ENCODE measurements around the gene PVRIG.
A peak's percentile ranks its signal among the peaks of the same experiment; 100 is the strongest.
"Not testable (repeated sequence)": the region's sequence is repeated elsewhere in the genome, so short reads cannot be mapped to it uniquely, and the experiment has no call there.

The PVRIG gene

DNA sequence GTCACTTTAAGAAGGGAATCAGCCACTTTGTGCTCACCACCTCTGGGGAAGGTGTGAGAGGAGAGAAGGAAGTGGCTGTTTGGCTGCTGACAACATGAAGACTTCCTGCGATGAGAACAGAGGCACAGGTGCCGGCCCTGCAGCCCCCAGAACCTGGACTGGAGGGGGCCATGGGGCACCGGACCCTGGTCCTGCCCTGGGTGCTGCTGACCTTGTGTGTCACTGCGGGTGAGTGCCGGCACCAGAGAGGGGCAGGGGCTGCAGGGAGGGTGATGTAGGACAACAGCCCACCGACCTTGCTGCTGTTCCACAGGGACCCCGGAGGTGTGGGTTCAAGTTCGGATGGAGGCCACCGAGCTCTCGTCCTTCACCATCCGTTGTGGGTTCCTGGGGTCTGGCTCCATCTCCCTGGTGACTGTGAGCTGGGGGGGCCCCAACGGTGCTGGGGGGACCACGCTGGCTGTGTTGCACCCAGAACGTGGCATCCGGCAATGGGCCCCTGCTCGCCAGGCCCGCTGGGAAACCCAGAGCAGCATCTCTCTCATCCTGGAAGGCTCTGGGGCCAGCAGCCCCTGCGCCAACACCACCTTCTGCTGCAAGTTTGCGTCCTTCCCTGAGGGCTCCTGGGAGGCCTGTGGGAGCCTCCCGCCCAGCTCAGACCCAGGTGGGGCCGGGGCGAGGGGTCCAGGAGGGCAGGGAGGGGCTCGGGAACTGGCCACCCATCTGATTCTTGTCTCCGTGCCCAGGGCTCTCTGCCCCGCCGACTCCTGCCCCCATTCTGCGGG, at the start of gene PVRIG:
TSS of gene PVRIG (plus strand) at position 149 of the 785 bp plus-strand sequence. CDS start at position 171, 22 bp downstream.
- peak; percentile 28 for DNase-seq (ENCODE audit: low read depth)

GRCh38 chr7:100170101-100170897, 49.5 kb upstream of the PVRIG start:
- DNase-seq (ENCODE audit: low read depth), result no peak

GRCh38 chr7:100171087-100171681, 48.6 kb upstream of the PVRIG start:
- no peak for DNase-seq (ENCODE audit: low read depth)

DNA sequence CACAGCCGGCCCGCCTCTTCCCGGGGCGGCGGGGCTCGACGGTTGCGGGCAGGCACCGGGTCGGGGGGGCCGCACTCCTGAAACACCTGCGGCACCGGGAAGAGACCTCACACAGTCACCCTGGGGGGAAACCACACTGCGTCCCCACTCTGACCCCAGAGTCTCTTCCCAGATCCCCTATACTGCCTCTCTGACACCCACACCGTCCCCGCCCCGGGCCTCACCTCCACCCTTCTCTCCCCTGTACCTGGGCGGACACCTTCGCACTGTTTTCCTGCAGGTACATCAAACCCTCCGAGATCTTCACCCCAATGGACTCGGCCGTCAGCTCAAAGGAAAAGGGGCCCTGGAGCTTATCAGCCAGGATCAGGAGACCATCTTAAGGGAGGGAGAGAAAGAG, 47.9 kb upstream of the PVRIG start:
- DNase-seq (ENCODE audit: low read depth), result no peak

GRCh38 chr7:100173806-100174495, 45.8 kb upstream of the PVRIG start:
- no peak for DNase-seq (ENCODE audit: low read depth)

DNA sequence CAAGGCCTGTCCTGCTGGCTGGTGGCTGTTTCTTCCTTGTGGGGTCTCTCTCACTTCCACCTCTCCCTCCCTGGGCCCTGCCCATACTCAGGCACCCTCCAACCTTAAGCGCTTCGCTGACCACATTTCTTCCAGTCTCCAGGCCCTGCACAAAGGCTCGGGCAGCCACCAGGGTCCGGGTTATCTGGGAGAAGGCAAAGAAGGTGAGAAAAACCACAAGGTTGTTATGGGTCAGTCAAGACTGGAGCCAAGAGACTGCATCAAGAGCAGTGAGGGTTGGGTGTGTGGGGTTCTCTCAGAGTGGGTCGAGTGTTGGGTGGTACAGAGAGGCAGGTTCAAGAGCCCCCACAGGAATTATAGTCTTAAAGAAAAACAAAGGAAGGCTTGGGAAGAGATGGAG, 45.2 kb upstream of the PVRIG start:
- no peak for DNase-seq (ENCODE audit: low read depth)

DNA sequence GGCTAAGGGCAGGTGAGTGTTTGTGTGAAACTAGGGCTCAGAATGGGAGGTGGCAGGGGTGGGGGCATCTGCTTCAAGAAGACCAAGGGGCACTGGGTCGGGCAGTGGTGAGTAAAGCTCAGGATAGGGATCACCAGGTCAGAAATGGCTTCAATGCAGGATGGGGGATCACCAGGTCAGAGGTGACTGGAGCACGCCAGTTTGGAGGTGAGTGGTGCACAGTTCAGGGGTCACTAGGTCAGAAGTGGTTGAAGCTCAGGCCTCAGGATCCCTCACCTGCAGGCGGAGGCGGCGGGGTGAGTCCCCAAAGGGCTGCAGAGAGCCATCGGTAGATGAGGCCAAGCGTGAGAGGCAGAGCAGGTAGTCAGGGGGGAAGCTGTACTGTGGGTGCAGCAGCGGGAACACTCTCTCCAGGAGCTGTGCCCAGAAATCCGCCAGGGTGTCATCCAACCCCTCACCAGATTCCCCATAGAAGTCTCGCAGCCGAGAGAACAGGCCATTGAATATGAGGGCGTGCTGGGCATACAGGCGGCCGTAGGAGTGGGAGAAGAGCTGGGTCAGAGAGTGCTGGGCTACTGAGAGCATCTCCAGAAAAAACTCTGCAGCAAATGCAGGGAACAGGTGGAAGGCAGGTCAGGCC, 44.3 kb upstream of the PVRIG start:
- DNase-seq (ENCODE audit: low read depth), result no peak

- no peak for DNase-seq (ENCODE audit: low read depth)
Measured at GRCh38 chr7:100176096-100177044, 43.4 kb upstream of the PVRIG start.

GRCh38 chr7:100177045-100178001, 42.4 kb upstream of the PVRIG start, which contains the start of the genes GPC2 and STAG3:
TSS of gene GPC2 (minus strand) at chr7:100177381. CDS start at chr7:100177199, 182 bp downstream.
TSS of gene STAG3 (plus strand) at chr7:100177918. CDS start at chr7:100180557, 2,639 bp downstream.
- DNase-seq (ENCODE audit: low read depth), result peak; percentile 96

GRCh38 chr7:100180084-100180483, 39.7 kb upstream of the PVRIG start:
- not testable (repeated sequence) for DNase-seq (ENCODE audit: low read depth)

DNA sequence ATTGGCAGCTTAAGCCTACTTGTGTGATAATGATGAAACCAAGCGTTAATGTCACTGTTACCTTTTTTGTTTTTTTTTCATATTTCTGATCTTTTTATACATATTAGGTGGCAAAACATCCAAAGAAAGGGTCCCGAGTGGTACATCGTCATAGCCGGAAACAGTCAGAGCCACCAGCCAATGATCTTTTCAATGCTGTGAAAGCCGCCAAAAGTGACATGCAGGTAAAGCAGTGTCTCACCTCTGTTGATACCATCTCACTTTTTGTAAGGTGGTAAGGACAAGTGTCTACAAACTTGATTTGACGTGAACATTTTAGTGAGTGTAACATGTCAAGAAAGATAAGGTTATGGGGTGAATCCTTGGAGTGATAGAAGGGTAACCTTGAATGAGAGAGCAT, 37.1 kb upstream of the PVRIG start:
- not testable (repeated sequence) for DNase-seq (ENCODE audit: low read depth)

DNA sequence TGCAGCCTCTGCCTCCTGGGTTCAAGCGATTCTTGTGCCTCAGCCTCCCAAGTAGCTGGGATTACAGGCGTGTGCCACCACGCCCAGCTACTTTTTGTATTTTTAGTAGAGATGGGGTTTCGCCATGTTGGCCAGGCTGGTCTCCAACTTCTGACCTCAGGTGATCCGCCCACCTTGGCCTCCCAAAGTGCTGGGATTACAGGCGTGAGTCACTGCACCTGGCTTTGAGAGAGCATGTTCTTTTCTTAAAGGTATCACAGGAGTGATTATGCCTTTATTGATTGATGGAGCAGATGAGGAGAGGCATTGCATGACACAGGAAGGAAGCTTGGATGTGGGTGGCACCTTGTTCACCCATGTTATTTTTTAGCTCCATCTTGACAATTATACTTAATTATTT, 36.7 kb upstream of the PVRIG start:
- not testable (repeated sequence) for DNase-seq (ENCODE audit: low read depth)

DNA sequence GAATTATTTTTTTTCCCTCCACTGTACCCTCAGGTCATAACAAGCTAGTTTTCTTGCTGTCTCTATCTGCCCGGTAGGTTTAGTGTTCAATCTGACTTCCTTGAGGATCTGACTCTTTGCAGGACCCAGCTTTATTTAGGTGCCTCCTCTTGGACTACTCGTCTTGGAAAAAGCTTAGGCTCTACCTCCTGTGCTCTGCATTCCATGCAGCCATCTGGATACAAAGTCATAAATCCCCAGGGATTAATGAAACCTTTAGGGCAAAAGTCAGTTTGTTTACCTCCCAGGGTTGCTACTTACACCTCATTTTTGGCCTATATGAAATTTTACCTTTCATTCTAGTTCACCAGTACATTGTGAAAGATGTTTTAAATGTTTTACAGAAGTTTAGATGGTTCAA, 34.0 kb upstream of the PVRIG start:
- DNase-seq (ENCODE audit: low read depth), result no peak

GRCh38 chr7:100189061-100189460, 30.7 kb upstream of the PVRIG start:
- DNase-seq (ENCODE audit: low read depth), result no peak

DNA sequence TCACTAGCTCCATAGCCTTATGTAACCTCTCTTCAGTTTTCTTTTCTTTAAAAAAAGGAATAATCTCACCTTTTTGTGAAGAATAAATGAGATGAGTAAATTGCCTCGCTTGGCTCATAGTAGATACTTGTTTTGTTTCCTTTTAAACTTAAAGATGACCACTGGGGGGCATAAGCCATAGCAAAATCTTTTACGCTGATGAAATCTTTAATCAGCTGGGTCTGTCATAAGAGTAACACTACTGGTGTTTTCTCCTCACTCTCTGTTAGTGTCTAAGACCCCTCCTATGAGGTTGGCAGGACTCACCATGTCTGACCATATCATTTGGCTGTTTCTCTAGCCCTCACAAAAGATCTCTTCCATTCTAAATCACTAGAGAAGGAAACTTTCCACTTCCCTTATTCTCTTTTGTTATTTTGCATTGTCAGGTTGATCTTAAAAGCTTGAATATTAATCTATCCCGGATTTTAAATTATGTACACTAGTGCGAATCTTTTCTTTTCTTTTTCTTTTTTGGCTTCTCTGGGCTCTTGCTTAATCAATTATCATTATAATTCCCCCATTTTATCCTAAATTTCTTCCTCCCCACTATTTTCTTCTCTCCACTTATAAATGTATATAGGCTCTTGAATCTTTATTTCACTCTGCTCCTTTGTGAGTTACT, 29.6 kb upstream of the PVRIG start:
- DNase-seq (ENCODE audit: low read depth), result no peak

DNA sequence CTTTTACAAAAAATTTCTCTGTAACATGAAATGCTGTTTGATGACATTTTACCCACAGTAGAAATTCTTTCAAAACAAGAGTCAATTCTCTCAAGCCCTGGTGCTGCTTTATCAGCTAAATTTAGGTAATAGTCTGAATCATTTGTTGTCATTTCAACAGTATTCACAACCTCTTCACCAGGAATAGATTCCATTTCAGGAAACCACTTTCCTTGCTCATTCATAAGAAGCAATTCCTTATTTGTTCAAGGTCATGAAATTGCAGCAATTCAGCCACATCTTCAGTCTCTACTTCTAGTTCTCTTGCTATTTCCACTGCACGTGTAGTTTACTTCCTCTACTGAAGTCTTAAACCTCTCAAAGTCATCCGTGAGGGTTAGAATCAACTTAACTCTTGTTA, 28.0 kb upstream of the PVRIG start:
- DNase-seq (ENCODE audit: low read depth), result no peak

GRCh38 chr7:100192281-100192862, 27.4 kb upstream of the PVRIG start:
- not testable (repeated sequence) for DNase-seq (ENCODE audit: low read depth)

GRCh38 chr7:100192969-100193368, 26.8 kb upstream of the PVRIG start:
- DNase-seq (ENCODE audit: low read depth), result no peak
